BJ (cell line): Measurements from ENCODE around the gene ARHGEF9. TPM values are rescaled to one million over a fixed set of nuclear protein-coding genes. Genes with fewer than 3 reads are reported as not detected.
A peak's percentile ranks its signal among the peaks of the same experiment; 100 is the strongest.
"Not testable (repeated sequence)": the region's sequence is repeated elsewhere in the genome, so short reads cannot be mapped to it uniquely, and the experiment has no call there.

Source experiments
- CTCF ChIA-PET: fragments of 350-600 bp; formaldehyde crosslinking; extraction: SDS; loops from one replicate; lab custom pipeline; 2021; ENCODE audit warnings: antibody characterized with exemption, inconsistent platforms; lab: Yijun Ruan, JAX
- POLR2A ChIA-PET: fragments of 300-600 bp; sonication (Branson Sonifier 250); formaldehyde crosslinking; extraction: SDS; loops from one replicate; lab custom pipeline; 2021; ENCODE audit warnings: antibody characterized with exemption; lab: Charles Lee
- DNase-seq: peaks from one replicate; pipeline ENCODE4 v3.0.0-alpha.2; 2011; ENCODE audit warnings: low read depth
- H3K27me3 ChIP-seq: 2 replicates; pipeline ENCODE4 v1.6.0; 2011; ENCODE audit warnings: low read length; ENCODE audit not compliant: control insufficient read depth, insufficient read depth
- H3K36me3 ChIP-seq: 2 replicates; pipeline ENCODE4 v1.5.1; 2011; ENCODE audit warnings: low read length; ENCODE audit not compliant: control insufficient read depth, insufficient read depth
- H3K4me3 ChIP-seq: 2 replicates; pipeline ENCODE4 v1.5.1; 2011; ENCODE audit warnings: low read depth, mild to moderate bottlenecking, control low read depth, low read length
- CTCF ChIP-seq: IDR thresholded peaks from 2 replicates; pipeline ENCODE4 v1.5.1; 2011; ENCODE audit warnings: low read depth, mild to moderate bottlenecking, control low read depth, inconsistent platforms, low read length, moderate library complexity; ENCODE audit not compliant: insufficient read depth
- polyA minus RNA-seq: library from RNA; depleted of rRNA, polyadenylated mRNA; stranded (reverse); fragments of >200 nt; gene quantifications from 2 replicates; pipeline ENCODE4 v1.2.3, GENCODE V29; 2011; rRNA and poly(A)+ RNA removed
- polyA plus RNA-seq: library from polyadenylated mRNA; depleted of rRNA; stranded (reverse); fragments of >200 nt; gene quantifications from 2 replicates; pipeline ENCODE4 v1.2.3, GENCODE V29; 2011; rRNA removed

Gene ARHGEF9
- polyA plus RNA-seq (17.6 and 18.2 TPM in 2 replicates), polyA minus RNA-seq (15.9 and 20.9 TPM in 2 replicates)

DNA sequence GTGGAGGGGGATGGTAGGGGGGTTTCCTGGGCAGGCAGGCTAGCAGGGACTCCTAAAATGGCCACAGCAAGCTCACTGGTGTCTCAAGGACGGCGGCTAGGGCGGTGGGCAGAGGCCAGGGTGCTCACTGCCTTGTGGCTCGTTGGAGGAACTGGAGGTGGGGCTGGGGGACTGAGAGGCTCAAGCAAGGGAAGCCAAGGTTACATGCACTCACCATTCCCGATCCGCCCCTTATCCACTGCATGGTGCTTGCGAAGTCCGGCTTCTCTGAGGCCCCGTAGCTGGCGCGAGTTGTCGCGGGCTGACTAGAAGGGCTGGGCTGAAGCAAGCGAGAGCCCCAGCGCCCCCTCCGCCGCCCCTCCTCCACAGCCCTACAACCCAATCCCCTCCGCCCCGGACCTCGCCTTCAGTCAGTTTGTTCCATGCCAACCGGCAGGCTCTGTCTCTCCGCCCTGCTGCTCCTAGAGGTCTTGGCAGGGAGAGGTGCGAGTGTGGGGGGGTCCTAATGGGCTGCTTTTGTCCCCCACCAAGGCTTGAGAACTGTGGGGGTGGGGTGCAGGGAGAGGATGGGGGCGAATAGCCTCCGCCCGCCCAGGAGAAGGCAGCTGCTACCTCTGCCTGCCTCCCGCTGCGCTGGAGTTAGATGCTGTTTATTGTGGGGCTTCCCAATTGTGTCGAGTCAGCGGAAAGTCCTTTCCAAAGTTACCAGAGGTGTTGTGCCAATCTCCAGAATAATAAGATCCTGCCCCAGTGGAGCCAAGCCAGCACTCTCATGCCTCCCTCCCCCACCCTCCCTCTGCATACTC, at the start of gene ARHGEF9:
Gene ARHGEF9 (minus strand): TSS at position 313 of the 806 bp plus-strand sequence. CDS start 69 bp downstream, at position 244.
- ChIA-PET CTCF (interaction anchor here (0.7 kb wide), 1 partner anchor 17 kb away, joined by 3 read pairs; no protein-coding TSS in a partner anchor), POLR2A (no interaction called here)
- Histone ChIP-seq H3K36me3 (no peaks in the 10 kb centered on the region), H3K27me3 (no peaks in the 10 kb centered on the region), H3K4me3 (peak within 1 kb of the TSS; percentile 43)
- no peak for DNase-seq
- TF ChIP-seq CTCF, result no peak

GRCh38 chrX:63825446-63825845, 40.4 kb upstream of the ARHGEF9 start:
- H3K27me3 ChIP-seq, H3K4me3 ChIP-seq, POLR2A ChIA-PET, DNase-seq, CTCF ChIA-PET, H3K36me3 ChIP-seq: not testable (repeated sequence)

DNA sequence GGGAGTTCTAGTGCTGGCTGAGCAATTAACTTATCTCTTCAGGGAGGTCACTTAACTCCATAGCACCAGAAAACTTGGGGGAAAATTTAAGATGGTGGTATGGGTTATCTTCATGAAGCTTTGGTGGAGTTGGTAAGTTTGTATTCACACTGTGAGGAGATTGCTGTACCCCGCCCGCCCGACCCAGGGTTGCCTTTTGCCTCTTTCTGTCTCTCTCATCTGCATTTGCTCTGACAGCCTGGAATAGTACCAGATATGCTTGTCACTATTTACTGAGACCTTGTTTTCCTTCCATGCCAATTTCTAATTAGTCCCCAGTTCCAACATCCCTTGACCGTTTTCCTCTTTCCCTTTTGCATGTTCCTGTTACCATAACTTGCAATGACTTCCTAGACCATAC, 33.1 kb upstream of the ARHGEF9 start:
- no peaks in the 10 kb centered on the region for H3K27me3 ChIP-seq
- H3K36me3 ChIP-seq, result no peaks in the 10 kb centered on the region
- no peak for TF ChIP-seq CTCF
- H3K4me3 ChIP-seq, result no peak overlapping the region
- POLR2A ChIA-PET, result no interaction called here
- CTCF ChIA-PET, result no interaction called here
- DNase-seq, result no peak

DNA sequence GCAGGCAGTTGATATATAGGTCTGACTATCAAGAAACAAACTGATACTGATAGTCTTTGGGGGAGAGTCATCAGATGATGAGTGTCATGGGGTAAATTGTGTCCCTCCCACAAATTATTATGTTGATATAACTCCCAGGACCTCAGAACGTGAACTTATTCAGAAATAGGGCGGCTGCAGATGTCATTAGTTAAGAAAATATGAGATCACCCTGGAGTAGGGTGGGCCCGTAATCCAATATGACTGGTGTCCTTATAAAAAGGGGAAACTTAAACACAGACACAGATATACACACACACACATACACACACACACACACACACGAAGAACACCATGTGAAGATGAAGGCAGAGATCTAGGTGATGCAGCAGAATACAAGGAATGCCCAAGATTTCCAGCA, 32.7 kb upstream of the ARHGEF9 start:
- DNase-seq, result no peak
- Histone ChIP-seq H3K36me3 (no peaks in the 10 kb centered on the region), H3K27me3 (no peaks in the 10 kb centered on the region), H3K4me3 (no peak overlapping the region)
- POLR2A ChIA-PET, result no interaction called here
- no peak for TF ChIP-seq CTCF
- CTCF ChIA-PET, result no interaction called here

DNA sequence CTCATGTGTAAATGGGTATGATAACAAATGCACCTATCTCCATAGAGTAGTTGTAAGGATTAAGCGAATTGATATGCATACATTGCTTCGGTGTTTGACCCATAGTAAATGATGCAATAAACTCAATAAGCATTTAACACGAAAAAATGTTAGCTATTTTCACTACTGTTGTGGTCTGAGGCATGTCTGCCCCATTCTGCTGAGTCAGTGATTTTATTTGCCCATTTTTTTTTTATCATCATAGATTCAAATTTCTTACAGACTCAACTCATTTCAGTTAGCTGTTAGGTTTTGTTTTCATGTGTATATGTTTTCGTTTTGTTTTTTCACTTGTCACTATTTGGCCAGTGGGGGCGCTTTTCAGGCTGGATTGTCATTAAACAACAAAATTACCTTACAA, 27.8 kb upstream of the ARHGEF9 start:
- ChIA-PET POLR2A (no interaction called here), CTCF (no interaction called here)
- no peak for TF ChIP-seq CTCF
- no peaks in the 10 kb centered on the region for H3K36me3 ChIP-seq
- no peak for DNase-seq
- H3K4me3 ChIP-seq, result no peak overlapping the region
- no peaks in the 10 kb centered on the region for H3K27me3 ChIP-seq
